ENCODE measurements around the gene ENO4. TPM values are rescaled to one million over a fixed set of nuclear protein-coding genes. Genes with fewer than 3 reads are reported as not detected.

Gene ENO4
- total RNA-seq, 1 experiment from 2014 or later = 0.42 TPM

DNA sequence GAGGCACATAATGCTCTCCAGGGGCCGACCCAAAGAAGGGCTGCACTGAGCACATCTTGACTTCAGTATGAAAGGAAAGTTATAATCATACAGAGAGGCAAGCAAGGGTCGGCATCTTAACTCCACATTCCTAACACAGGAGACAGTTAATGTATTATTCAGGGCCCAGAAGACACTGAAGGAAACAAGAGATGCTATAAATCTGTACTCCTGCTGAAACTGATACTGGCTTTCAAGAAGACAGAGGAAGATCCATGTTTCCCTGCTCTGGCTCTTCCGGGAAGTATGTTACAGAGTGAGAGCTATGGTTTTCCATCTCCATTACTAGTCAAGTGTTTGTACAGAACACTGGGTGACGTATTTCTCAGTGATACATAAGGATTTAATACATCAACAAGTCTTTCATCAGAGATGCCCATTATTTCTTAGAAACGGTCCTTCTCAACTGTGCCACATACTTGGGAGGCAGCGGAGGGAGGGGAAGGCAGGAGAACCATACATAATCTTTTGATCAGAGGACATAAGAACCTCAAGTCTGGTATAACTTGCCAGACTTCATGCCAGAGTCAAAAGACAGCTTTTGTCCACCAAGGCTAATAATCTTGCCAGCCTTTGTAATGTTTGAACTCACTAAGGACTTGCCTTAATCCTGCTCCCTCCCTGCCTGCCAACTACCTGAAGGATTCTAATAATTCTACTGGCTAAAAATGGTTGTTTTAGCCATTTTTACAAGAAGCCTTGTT is 58.1 kb downstream of the ENO4 start (continued):
- TF ChIP-seq ZNF423 (CRISPR knock-in tag; IDR thresholded peaks at IDR 0.05) = no peak
- no peak for TF ChIP-seq NR3C1 (CRISPR knock-in tag; conservative IDR thresholded peaks at IDR 0.05; ENCODE audit: low read depth)
- TF ChIP-seq TEAD4 (CRISPR knock-in tag; IDR thresholded peaks at IDR 0.05) = no peak
- no peak for TF ChIP-seq GTF2I (CRISPR knock-in tag; conservative IDR thresholded peaks at IDR 0.05)

DNA sequence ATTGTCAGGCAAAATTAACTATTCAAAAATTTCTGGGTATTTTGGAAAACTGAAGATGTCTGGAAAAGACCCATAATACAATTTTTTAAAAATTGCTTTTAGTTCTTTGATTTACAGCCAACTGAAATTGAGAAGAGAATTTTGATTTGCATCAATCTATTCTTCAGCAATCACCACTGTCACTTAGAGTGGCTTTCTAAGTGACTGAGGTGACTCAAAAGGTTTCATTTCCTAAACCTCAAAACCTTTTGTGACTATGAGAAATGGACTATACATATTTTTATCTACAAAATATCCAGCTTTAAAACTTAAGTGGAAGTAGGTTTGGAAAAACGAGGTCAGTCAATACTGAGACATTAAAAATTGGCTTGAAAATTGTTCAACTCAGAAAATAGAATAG is 60.0 kb downstream of the ENO4 start:
- H3K4me1 Mint-ChIP-seq = peaks cover 1% of the 10 kb centered on the region
- H3K9me3 Mint-ChIP-seq = no peaks in the 10 kb centered on the region
- ATAC-seq (no peak), DNase-seq (ENCODE audit: low spot score) (no peak)
- ChIA-PET POLR2A (no interaction called here), CTCF (no interaction called here)
- no peaks in the 10 kb centered on the region for H3K27me3 Mint-ChIP-seq (ENCODE audit: low read depth)
- no peak overlapping the region for H3K27ac Mint-ChIP-seq
- H3K36me3 Mint-ChIP-seq = no peaks in the 10 kb centered on the region
- H3K4me3 Mint-ChIP-seq = no peak overlapping the region
- TF ChIP-seq CBFB (CRISPR knock-in tag; IDR thresholded peaks at IDR 0.05; ENCODE audit: low read depth) (no peak), JAZF1 (CRISPR knock-in tag; IDR thresholded peaks at IDR 0.05) (no peak), RORB (CRISPR knock-in tag; IDR thresholded peaks at IDR 0.05) (no peak), ZNF671 (CRISPR knock-in tag; IDR thresholded peaks at IDR 0.05) (no peak), HMGA2 (CRISPR knock-in tag; IDR thresholded peaks at IDR 0.05) (no peak), ZNF138 (CRISPR knock-in tag; conservative IDR thresholded peaks at IDR 0.05) (no peak), FOXP1 (CRISPR knock-in tag; IDR thresholded peaks at IDR 0.05; ENCODE audit: borderline replicate concordance) (no peak), ZNF232 (CRISPR knock-in tag; IDR thresholded peaks at IDR 0.05) (no peak), TP53 (CRISPR knock-in tag; IDR thresholded peaks at IDR 0.05) (no peak), OVOL2 (CRISPR knock-in tag; IDR thresholded peaks at IDR 0.05; ENCODE audit: borderline replicate concordance) (no peak)
- TF ChIP-seq, protein P1, sequence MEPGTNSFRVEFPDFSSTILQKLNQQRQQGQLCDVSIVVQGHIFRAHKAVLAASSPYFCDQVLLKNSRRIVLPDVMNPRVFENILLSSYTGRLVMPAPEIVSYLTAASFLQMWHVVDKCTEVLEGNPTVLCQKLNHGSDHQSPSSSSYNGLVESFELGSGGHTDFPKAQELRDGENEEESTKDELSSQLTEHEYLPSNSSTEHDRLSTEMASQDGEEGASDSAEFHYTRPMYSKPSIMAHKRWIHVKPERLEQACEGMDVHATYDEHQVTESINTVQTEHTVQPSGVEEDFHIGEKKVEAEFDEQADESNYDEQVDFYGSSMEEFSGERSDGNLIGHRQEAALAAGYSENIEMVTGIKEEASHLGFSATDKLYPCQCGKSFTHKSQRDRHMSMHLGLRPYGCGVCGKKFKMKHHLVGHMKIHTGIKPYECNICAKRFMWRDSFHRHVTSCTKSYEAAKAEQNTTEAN (CRISPR knock-in tag; IDR thresholded peaks at IDR 0.05) = no peak
- TF ChIP-seq, protein P2, sequence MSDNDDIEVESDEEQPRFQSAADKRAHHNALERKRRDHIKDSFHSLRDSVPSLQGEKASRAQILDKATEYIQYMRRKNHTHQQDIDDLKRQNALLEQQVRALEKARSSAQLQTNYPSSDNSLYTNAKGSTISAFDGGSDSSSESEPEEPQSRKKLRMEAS (CRISPR knock-in tag; IDR thresholded peaks at IDR 0.05) = no peak
- TF ChIP-seq, protein P3, sequence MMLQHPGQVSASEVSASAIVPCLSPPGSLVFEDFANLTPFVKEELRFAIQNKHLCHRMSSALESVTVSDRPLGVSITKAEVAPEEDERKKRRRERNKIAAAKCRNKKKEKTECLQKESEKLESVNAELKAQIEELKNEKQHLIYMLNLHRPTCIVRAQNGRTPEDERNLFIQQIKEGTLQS (CRISPR knock-in tag; conservative IDR thresholded peaks at IDR 0.05) = no peak
- TF ChIP-seq, protein P4, sequence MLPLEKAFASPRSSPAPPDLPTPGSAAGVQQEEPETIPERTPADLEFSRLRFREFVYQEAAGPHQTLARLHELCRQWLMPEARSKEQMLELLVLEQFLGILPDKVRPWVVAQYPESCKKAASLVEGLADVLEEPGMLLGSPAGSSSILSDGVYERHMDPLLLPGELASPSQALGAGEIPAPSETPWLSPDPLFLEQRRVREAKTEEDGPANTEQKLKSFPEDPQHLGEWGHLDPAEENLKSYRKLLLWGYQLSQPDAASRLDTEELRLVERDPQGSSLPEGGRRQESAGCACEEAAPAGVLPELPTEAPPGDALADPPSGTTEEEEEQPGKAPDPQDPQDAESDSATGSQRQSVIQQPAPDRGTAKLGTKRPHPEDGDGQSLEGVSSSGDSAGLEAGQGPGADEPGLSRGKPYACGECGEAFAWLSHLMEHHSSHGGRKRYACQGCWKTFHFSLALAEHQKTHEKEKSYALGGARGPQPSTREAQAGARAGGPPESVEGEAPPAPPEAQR (CRISPR knock-in tag; IDR thresholded peaks at IDR 0.05) = no peak
- TF ChIP-seq, protein P5, sequence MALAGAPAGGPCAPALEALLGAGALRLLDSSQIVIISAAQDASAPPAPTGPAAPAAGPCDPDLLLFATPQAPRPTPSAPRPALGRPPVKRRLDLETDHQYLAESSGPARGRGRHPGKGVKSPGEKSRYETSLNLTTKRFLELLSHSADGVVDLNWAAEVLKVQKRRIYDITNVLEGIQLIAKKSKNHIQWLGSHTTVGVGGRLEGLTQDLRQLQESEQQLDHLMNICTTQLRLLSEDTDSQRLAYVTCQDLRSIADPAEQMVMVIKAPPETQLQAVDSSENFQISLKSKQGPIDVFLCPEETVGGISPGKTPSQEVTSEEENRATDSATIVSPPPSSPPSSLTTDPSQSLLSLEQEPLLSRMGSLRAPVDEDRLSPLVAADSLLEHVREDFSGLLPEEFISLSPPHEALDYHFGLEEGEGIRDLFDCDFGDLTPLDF (CRISPR knock-in tag; IDR thresholded peaks at IDR 0.05) = no peak
- TF ChIP-seq, protein P6, sequence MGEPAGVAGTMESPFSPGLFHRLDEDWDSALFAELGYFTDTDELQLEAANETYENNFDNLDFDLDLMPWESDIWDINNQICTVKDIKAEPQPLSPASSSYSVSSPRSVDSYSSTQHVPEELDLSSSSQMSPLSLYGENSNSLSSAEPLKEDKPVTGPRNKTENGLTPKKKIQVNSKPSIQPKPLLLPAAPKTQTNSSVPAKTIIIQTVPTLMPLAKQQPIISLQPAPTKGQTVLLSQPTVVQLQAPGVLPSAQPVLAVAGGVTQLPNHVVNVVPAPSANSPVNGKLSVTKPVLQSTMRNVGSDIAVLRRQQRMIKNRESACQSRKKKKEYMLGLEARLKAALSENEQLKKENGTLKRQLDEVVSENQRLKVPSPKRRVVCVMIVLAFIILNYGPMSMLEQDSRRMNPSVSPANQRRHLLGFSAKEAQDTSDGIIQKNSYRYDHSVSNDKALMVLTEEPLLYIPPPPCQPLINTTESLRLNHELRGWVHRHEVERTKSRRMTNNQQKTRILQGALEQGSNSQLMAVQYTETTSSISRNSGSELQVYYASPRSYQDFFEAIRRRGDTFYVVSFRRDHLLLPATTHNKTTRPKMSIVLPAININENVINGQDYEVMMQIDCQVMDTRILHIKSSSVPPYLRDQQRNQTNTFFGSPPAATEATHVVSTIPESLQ (CRISPR knock-in tag; IDR thresholded peaks at IDR 0.05) = no peak
- TF ChIP-seq, protein P7, sequence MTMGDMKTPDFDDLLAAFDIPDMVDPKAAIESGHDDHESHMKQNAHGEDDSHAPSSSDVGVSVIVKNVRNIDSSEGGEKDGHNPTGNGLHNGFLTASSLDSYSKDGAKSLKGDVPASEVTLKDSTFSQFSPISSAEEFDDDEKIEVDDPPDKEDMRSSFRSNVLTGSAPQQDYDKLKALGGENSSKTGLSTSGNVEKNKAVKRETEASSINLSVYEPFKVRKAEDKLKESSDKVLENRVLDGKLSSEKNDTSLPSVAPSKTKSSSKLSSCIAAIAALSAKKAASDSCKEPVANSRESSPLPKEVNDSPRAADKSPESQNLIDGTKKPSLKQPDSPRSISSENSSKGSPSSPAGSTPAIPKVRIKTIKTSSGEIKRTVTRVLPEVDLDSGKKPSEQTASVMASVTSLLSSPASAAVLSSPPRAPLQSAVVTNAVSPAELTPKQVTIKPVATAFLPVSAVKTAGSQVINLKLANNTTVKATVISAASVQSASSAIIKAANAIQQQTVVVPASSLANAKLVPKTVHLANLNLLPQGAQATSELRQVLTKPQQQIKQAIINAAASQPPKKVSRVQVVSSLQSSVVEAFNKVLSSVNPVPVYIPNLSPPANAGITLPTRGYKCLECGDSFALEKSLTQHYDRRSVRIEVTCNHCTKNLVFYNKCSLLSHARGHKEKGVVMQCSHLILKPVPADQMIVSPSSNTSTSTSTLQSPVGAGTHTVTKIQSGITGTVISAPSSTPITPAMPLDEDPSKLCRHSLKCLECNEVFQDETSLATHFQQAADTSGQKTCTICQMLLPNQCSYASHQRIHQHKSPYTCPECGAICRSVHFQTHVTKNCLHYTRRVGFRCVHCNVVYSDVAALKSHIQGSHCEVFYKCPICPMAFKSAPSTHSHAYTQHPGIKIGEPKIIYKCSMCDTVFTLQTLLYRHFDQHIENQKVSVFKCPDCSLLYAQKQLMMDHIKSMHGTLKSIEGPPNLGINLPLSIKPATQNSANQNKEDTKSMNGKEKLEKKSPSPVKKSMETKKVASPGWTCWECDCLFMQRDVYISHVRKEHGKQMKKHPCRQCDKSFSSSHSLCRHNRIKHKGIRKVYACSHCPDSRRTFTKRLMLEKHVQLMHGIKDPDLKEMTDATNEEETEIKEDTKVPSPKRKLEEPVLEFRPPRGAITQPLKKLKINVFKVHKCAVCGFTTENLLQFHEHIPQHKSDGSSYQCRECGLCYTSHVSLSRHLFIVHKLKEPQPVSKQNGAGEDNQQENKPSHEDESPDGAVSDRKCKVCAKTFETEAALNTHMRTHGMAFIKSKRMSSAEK (CRISPR knock-in tag; IDR thresholded peaks at IDR 0.05; ENCODE audit: borderline replicate concordance) = no peak
- TF ChIP-seq, protein P8, sequence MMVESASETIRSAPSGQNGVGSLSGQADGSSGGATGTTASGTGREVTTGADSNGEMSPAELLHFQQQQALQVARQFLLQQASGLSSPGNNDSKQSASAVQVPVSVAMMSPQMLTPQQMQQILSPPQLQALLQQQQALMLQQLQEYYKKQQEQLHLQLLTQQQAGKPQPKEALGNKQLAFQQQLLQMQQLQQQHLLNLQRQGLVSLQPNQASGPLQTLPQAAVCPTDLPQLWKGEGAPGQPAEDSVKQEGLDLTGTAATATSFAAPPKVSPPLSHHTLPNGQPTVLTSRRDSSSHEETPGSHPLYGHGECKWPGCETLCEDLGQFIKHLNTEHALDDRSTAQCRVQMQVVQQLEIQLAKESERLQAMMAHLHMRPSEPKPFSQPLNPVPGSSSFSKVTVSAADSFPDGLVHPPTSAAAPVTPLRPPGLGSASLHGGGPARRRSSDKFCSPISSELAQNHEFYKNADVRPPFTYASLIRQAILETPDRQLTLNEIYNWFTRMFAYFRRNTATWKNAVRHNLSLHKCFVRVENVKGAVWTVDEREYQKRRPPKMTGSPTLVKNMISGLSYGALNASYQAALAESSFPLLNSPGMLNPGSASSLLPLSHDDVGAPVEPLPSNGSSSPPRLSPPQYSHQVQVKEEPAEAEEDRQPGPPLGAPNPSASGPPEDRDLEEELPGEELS (CRISPR knock-in tag; IDR thresholded peaks at IDR 0.05) = no peak
- TF ChIP-seq, protein P9, sequence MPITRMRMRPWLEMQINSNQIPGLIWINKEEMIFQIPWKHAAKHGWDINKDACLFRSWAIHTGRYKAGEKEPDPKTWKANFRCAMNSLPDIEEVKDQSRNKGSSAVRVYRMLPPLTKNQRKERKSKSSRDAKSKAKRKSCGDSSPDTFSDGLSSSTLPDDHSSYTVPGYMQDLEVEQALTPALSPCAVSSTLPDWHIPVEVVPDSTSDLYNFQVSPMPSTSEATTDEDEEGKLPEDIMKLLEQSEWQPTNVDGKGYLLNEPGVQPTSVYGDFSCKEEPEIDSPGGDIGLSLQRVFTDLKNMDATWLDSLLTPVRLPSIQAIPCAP (CRISPR knock-in tag; IDR thresholded peaks at IDR 0.05) = no peak

All from WTC11 (cell line).